Psoas muscle (tissue), 8 donors: ENCODE measurements around the gene FBXO46. TPM values are rescaled to one million over a fixed set of nuclear protein-coding genes. Genes with fewer than 3 reads are reported as not detected.

Source experiments
- ATAC-seq, 4 donors: fragments of 200-7000 bp; cut with Tn5 transposase; one replicate each; pipeline ENCODE4 v1.9.1; 2020; ENCODE audit warnings: moderate library complexity in 3 of 4, mild to moderate bottlenecking in 2 of 4
- DNase-seq, 2 donors: peaks; one replicate each; pipeline ENCODE4 v3.0.0-alpha.2; 2020
- H3K27ac ChIP-seq: fragments of 200-600 bp; one replicate; pipeline ENCODE4 v1.8.0; 2022
- H3K27me3 ChIP-seq, 3 donors: fragments of 200-600 bp in 1 of 3; one replicate each; pipeline versions ENCODE4 v1.6.1 to v1.8.0; 2013 to 2022; ENCODE audit warnings: low read length in 2 of 3, mild to moderate bottlenecking in 2 of 3, moderate library complexity in 1 of 3; ENCODE audit not compliant: insufficient read depth in 3 of 3
- H3K36me3 ChIP-seq, 2 donors: fragments of 200-600 bp in 1 of 2; one replicate each; pipeline versions ENCODE4 v1.6.1 to v1.8.0; 2013 to 2022; ENCODE audit warnings: low read depth in 1 of 2, mild to moderate bottlenecking in 1 of 2, moderate library complexity in 1 of 2; ENCODE audit not compliant: insufficient read depth in 1 of 2
- H3K4me1 ChIP-seq: fragments of 200-600 bp; one replicate; pipeline ENCODE4 v1.8.0; 2022
- H3K4me3 ChIP-seq: fragments of 200-600 bp; one replicate; pipeline ENCODE4 v1.8.0; 2022; ENCODE audit warnings: mild to moderate bottlenecking
- H3K9me3 ChIP-seq: fragments of 200-600 bp; one replicate; pipeline ENCODE4 v1.8.0; 2022
- WGBS, 3 donors: extraction: QIAGEN DNeasy Blood & Tissue Kit; methylation state at CpG; one replicate each; pipeline versions ENCODE4 v1.1.6 to v1.1.7; 2013; 5-methylcytosine and 5-hydroxymethylcytosine counted together
- intact Hi-C, 2 donors: fragments of 100-400 bp; cut with DNase I; formaldehyde crosslinking; loops; one replicate each; pipeline versions ENCODE4 v1.11.0 to v1.14.2; 2022
- polyA plus RNA-seq, 3 donors: library from polyadenylated mRNA; stranded (reverse); fragments of 200-250 nt; gene quantifications; one replicate each; pipeline ENCODE4 v1.2.3, GENCODE V29; 2013
- total RNA-seq, 4 donors: library from RNA; stranded (reverse); fragmentation: NEBNext Ultra II Directional in 2 of 4; extraction: Animal tissue kit (Norgen Biotek cat#: 25700) in 2 of 4; gene quantifications; one replicate each; pipeline versions ENCODE4 v1.2.1 to v1.2.4, GENCODE V29; 2021 to 2023
- TF ChIP-seq, protein P1 (sequence below): fragments of 200-600 bp; IDR thresholded peaks from one replicate; pipeline ENCODE4 v1.8.0; 2022; ENCODE audit warnings: antibody characterized with exemption
- donor health status: healthy with polysubstance abuse.
- donor health status: DM: no; HTN: no; CAD: no; lungs with moderate emphysema.
- donor health status: Bipolar disorder and iron deficiency.
- donor health status: healthy.
- donor health status: DM: yes; HTN: yes; CAD: no.
- donor health status: DM: no; HTN: no; CAD: no.
- donor health status: DM: no; HTN: no; CAD: no.
- donor health status: DM: yes; HTN: yes; CAD: no.

FBXO46 gene
- total and polyA plus RNA-seq, 7 donors, result 4.6 to 13.0 (median 9.5) TPM

DNA sequence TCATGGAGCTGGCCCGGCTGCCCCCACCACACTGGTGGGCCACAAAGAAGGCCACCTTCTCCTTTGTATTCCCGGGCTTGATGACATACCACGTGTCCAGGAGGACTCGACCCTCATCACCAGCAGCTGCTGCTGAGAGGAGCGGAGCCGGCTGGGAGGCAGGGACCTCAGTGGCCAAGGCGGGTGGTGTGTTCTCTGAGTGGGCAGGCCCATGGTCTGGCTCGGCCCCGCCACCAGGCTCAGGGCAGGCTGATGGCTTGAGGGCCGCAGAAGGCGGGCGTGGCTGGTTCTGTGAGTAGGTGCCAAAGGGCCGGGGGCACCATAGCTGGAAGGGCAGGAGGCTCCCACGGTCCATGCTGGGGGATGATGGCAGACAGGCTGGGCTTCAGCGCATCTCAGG, 17.6 kb downstream of the FBXO46 start:
- intact Hi-C loops, result no loop called here
- WGBS, 3 donors, result 88 to 90% (median 89%) methylated on average over 15 of the region's 15 CpGs

DNA sequence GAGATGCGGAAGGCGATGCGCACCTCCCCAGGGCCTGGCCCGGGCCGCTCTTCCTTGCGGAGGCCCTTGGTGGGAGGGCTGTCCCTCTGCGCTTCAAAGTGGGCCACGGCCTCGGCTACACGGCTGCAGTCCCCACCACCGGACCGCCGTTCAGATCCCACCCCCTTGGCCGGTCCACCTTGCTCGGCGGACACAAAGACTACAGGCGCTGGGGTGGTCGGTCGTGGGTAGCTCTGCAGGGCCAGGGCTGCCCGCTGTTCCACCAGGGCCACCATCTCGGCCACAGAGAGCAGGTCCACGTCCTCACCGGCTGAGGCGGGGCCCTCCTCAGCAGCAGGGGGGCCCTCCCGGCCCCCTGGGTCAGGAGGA, 18.0 kb downstream of the FBXO46 start:
- intact Hi-C loops, result no loop called here
- H3K27me3 ChIP-seq, result no peaks in the 10 kb centered on the region
- H3K4me1 ChIP-seq, result peaks cover 7% of the 10 kb centered on the region
- no peaks in the 10 kb centered on the region for H3K9me3 ChIP-seq
- H3K4me3 ChIP-seq, result no peak overlapping the region
- DNase-seq (no peak), ATAC-seq (no peak)
- H3K36me3 ChIP-seq, result no peaks in the 10 kb centered on the region
- TF ChIP-seq, protein P1, sequence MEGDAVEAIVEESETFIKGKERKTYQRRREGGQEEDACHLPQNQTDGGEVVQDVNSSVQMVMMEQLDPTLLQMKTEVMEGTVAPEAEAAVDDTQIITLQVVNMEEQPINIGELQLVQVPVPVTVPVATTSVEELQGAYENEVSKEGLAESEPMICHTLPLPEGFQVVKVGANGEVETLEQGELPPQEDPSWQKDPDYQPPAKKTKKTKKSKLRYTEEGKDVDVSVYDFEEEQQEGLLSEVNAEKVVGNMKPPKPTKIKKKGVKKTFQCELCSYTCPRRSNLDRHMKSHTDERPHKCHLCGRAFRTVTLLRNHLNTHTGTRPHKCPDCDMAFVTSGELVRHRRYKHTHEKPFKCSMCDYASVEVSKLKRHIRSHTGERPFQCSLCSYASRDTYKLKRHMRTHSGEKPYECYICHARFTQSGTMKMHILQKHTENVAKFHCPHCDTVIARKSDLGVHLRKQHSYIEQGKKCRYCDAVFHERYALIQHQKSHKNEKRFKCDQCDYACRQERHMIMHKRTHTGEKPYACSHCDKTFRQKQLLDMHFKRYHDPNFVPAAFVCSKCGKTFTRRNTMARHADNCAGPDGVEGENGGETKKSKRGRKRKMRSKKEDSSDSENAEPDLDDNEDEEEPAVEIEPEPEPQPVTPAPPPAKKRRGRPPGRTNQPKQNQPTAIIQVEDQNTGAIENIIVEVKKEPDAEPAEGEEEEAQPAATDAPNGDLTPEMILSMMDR, result no peak
- no peak overlapping the region for H3K27ac ChIP-seq
- 92 to 95% (median 95%) methylated on average over 21 to 25 of the region's 25 CpGs for WGBS, 3 donors

More for the DNA sequence above, 17.6 kb downstream of the FBXO46 start:
- no peak overlapping the region for H3K27ac ChIP-seq
- no peaks in the 10 kb centered on the region for H3K36me3 ChIP-seq
- peaks cover 10% of the 10 kb centered on the region for H3K4me1 ChIP-seq
- H3K9me3 ChIP-seq, result no peaks in the 10 kb centered on the region
- DNase-seq, result no peak
- no peak overlapping the region for H3K4me3 ChIP-seq
- TF ChIP-seq, protein P1, result no peak
- no peaks in the 10 kb centered on the region for H3K27me3 ChIP-seq
- ATAC-seq, result no peak

DNA sequence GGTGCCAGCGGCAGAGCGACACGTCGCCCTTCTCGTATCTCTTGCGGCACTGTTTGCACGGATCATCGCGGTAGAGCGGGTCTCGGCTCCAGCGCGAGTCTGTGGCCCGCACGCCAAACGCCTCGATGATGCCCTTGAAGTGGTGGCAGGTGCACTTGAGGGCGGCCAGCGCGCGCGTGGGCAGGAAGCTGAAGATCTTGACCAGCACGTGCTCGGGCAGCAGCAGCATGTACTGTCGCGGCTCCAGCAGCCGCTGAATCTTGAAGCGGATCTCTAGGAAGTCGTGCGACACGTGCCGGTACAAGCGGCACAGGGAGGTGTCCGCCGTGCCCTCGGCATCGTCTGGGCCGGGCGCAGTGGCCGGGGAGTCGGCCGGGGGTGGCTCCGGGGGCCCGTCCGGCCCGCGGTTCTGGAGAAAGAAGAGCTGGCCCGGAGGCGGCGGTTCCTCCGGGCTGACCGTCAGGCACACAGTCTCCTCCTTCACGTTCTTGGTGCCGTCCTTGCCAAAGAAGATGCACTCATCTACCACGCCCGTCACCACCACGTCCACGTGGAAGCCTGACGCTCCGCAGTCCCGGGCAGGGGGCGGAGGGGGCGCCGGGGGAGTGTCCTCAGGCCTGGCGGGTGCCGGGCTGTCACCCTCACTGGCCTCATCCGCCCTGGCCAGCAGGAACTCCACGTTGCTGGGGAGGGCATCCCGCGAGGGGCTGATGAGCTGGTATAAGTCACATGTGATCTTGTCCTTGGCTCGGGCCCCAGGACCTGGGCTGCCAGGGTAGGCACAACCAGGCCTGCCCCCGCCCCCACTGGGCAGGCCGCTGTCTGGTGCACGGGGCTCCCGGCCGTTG, 18.6 kb downstream of the FBXO46 start:
- no peaks in the 10 kb centered on the region for H3K36me3 ChIP-seq
- H3K27ac ChIP-seq, result no peak overlapping the region
- ATAC-seq (no peak), DNase-seq (peak in 1 of 2 donors; percentile 42)
- WGBS, 3 donors, result 87 to 90% (median 90%) methylated on average over 64 to 76 of the region's 76 CpGs
- intact Hi-C loops, result no loop called here
- TF ChIP-seq, protein P1, result no peak
- H3K27me3 ChIP-seq, result no peaks in the 10 kb centered on the region
- peaks cover 7% of the 10 kb centered on the region for H3K4me1 ChIP-seq
- no peak overlapping the region for H3K4me3 ChIP-seq
- no peaks in the 10 kb centered on the region for H3K9me3 ChIP-seq

DNA sequence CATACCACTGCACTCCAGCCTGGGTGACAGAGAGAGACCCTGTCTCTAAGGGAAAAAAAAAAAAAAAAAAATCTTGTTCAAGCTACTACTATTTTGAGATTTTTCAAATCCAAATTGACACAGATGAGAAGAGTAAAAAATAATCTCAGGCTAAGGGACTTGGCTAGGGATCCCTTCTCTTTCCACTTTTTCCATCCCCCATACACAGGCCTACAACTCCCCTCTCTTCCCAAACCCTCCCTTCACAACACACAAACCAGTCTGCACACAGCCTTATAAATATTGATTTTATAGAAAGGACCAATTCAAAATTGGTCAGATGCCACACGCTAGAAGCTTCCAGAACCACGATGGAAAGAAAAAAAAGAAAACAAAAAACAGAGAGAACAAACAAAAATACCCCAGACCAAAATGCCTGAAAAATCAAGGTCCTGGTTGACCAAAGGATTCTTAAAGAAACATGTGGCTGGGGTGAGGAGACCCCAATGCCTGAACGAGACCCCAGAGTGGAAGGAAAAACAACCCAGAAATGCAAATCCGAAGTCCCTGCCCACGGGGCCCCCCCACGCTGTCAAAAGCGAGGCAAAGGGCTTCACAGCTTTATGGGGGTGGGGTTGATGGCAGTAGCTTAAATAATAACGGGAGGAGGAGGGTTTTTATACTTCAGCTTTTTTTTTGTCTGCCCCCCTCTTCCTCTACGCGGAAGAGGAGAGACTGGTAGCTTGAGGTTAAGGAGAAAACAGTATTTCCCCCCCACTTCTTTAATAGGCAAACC, 20.2 kb downstream of the FBXO46 start:
- Histone ChIP-seq H3K4me3 (no peak overlapping the region), H3K36me3 (no peaks in the 10 kb centered on the region), H3K9me3 (no peaks in the 10 kb centered on the region), H3K27me3 (no peaks in the 10 kb centered on the region), H3K27ac (no peak overlapping the region), H3K4me1 (no peaks in the 10 kb centered on the region)
- TF ChIP-seq, protein P1, result no peak
- ATAC-seq (no peak), DNase-seq (no peak)
- WGBS, 3 donors, result 72 to 76% (median 74%) methylated on average over 8 to 10 of the region's 10 CpGs
- intact Hi-C loops, result no loop called here
